H1 (cell line): ENCODE results near the gene XPNPEP1. TPM values are rescaled to one million over a fixed set of nuclear protein-coding genes. Genes with fewer than 3 reads are reported as not detected.

ENCODE experiments used
- BRCA1 ChIP-seq: IDR thresholded peaks from 2 replicates; pipeline ENCODE4 v1.6.1; 2012; ENCODE audit warnings: low read depth, low read length, improper control_type of control experiment
- GTF2F1 ChIP-seq: IDR thresholded peaks from 2 replicates; pipeline ENCODE4 v1.6.1; 2012; ENCODE audit warnings: low read depth, low read length, improper control_type of control experiment, borderline replicate concordance
- SIX5 ChIP-seq: IDR thresholded peaks from 2 replicates; pipeline ENCODE4 v1.6.1; 2011; ENCODE audit warnings: mild to moderate bottlenecking, low read depth, low read length
- TEAD4 ChIP-seq: IDR thresholded peaks from 2 replicates; pipeline ENCODE4 v1.6.1; 2012; ENCODE audit warnings: low read depth, low read length, inconsistent platforms, mixed read lengths
- polyA plus RNA-seq, 7 experiments: library from polyadenylated mRNA; depleted of rRNA in 3 of 7; stranded (reverse) in 5 of 7; unstranded in 2 of 7; fragments of >200 nt in 5 of 7; fragments of 200-250 nt in 2 of 7; gene quantifications; 1 replicate in 5 of 7; 2 replicates in 1 of 7; 4 replicates in 1 of 7; pipeline versions ENCODE4 v1.2.1 to v1.2.3, GENCODE V29; 2011 to 2013; ENCODE audit warnings: missing spikeins in 2 of 7, mixed read lengths in 2 of 7
- total RNA-seq: library from RNA; stranded (reverse); fragmentation: NEBNext Ultra II Directional; extraction: Animal tissue kit (Norgen Biotek cat#: 25700); gene quantifications from 2 replicates; pipeline ENCODE4 v1.2.1, GENCODE V29; 2021

XPNPEP1 gene
- total and polyA plus RNA-seq, 2 of the 8 experiments (the other 6 are each of a cell fraction or from before 2014, with no cell fraction given), result 61.1 to 201 TPM

- TF ChIP-seq BRCA1 (no peak), SIX5 (no peak), TEAD4 (no peak), GTF2F1 (no peak)
Measured at GRCh38 chr10:109968953-109969759, 45.8 kb upstream of the XPNPEP1 start (continued).
